ENCODE results near the gene ABLIM2.

Gene ABLIM2

DNA sequence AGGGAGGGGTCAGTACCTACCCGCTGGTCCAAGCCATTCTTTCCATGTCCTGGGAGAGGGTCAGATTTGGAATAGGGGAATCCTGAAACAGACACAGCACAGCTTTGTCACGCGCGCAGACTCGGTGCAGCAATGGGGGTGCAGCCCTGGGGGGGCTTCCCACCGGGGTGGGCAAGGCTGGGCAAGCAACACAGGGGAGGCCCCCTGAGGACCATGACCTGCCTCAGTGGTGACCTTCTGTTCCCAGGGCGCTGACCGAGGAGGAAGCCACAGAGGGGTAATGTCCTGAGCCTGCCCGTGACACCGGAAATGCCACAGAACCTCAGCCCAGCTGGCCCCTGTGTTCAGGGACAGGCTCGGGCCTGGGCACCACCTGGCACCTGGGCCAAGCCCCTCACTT, 165.8 kb downstream of the ABLIM2 start:
- peaks cover 9% of the 10 kb centered on the region for H3K27me3 ChIP-seq (replicated peaks; ENCODE audit: control insufficient read depth, insufficient read depth, low read length)
- H3K4me3 ChIP-seq (ENCODE audit: low read length): no peak overlapping the region
- peaks cover 4% of the 10 kb centered on the region for H3K4me1 ChIP-seq (ENCODE audit: control insufficient read depth, insufficient read depth, low read length)
- no peak for DNase-seq (ENCODE audit: low read depth)
- no peak overlapping the region for H3K9ac ChIP-seq (ENCODE audit: low read length)
- H3K9me3 ChIP-seq (ENCODE audit: control insufficient read depth, low read length): peaks cover 16% of the 10 kb centered on the region
- no peaks in the 10 kb centered on the region for H3K36me3 ChIP-seq (ENCODE audit: control insufficient read depth, insufficient read depth, low read length, severe bottlenecking)

DNA sequence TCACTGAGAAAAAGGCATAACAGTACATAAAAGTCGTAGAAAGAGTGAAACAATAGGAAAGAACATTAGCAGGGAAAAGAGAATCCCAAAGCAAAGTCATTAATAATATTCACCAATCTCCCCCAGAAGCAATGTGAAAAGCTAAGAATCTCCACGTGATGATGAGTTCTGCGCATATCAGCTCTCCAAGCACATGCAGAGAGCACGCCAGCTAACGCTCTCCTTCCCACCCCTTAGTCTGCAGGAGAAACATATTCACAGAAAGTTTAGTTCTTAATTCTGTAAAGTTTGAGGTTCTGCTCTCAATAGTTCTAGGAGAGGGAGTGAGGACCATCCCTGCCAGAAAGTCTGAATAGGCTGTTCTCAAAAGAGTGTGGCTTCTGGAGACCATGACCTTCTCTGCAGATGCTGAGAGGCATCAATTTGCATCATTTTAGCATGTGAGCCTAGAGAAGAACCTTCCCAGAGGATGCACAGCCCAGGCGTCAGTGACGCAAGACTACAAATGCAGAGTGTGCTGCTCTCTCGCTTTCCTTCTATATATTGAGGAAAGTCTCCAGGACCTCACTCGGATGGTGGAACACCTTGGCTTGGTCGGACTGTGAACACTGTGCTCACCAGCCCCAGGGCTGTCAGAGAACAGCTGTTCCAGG, 167.7 kb downstream of the ABLIM2 start:
- H3K4me3 ChIP-seq (ENCODE audit: low read length): no peak overlapping the region
- H3K9ac ChIP-seq (ENCODE audit: low read length): no peak overlapping the region
- H3K36me3 ChIP-seq (ENCODE audit: control insufficient read depth, insufficient read depth, low read length, severe bottlenecking): no peaks in the 10 kb centered on the region
- no peaks in the 10 kb centered on the region for H3K9me3 ChIP-seq (ENCODE audit: control insufficient read depth, low read length)
- H3K27me3 ChIP-seq (replicated peaks; ENCODE audit: control insufficient read depth, insufficient read depth, low read length): peaks cover 1% of the 10 kb centered on the region
- DNase-seq (ENCODE audit: low read depth): no peak
- H3K4me1 ChIP-seq (ENCODE audit: control insufficient read depth, insufficient read depth, low read length): peaks cover 9% of the 10 kb centered on the region

DNA sequence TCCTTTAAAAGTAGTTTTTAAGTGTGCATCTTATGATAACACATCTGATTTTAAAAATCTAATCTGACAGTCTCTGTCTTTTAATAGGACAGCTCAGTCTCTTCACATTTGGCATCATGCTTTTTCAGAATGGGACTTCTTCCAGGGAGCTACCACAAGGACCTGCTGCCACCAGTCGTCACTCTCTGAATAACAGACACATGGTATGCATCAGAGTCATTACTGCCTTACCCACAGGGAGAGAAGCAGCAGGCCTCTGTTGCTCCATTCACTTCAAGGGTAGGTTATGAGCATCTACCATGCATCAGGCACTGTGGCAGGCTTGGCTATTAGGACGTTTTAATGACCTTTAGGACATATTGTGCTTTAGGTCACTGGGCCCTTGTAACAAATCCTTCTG, 169.0 kb downstream of the ABLIM2 start:
- DNase-seq (ENCODE audit: low read depth): no peak
- Histone ChIP-seq H3K4me3 (ENCODE audit: low read length) (no peak overlapping the region), H3K9me3 (ENCODE audit: control insufficient read depth, low read length) (no peaks in the 10 kb centered on the region), H3K9ac (ENCODE audit: low read length) (no peak overlapping the region), H3K36me3 (ENCODE audit: control insufficient read depth, insufficient read depth, low read length, severe bottlenecking) (no peaks in the 10 kb centered on the region), H3K4me1 (ENCODE audit: control insufficient read depth, insufficient read depth, low read length) (peaks cover 12% of the 10 kb centered on the region), H3K27me3 (replicated peaks; ENCODE audit: control insufficient read depth, insufficient read depth, low read length) (no peaks in the 10 kb centered on the region)

DNA sequence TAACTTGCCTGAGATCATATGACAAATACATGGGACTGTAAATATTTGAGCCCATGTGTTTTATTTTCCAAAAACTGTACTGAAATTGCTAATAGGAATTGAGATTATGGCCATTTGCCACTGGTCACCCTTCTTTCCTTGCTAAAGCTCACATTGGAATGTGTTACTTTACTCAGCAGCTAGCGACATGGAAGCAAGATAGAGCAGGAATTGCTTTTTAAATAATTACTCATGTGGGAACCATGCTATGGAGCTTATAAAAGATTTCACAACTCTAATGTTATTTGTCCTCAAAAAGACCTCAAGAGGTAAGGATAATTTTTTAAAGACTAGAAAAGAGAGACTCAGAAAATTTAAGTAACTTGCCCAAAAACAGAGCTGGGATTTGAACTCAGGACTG, 170.2 kb downstream of the ABLIM2 start:
- Histone ChIP-seq H3K4me1 (ENCODE audit: control insufficient read depth, insufficient read depth, low read length) (peaks cover 12% of the 10 kb centered on the region), H3K4me3 (ENCODE audit: low read length) (no peak overlapping the region), H3K27me3 (replicated peaks; ENCODE audit: control insufficient read depth, insufficient read depth, low read length) (no peaks in the 10 kb centered on the region), H3K9me3 (ENCODE audit: control insufficient read depth, low read length) (no peaks in the 10 kb centered on the region), H3K36me3 (ENCODE audit: control insufficient read depth, insufficient read depth, low read length, severe bottlenecking) (no peaks in the 10 kb centered on the region), H3K9ac (ENCODE audit: low read length) (no peak overlapping the region)
- DNase-seq (ENCODE audit: low read depth): peak; percentile 48

DNA sequence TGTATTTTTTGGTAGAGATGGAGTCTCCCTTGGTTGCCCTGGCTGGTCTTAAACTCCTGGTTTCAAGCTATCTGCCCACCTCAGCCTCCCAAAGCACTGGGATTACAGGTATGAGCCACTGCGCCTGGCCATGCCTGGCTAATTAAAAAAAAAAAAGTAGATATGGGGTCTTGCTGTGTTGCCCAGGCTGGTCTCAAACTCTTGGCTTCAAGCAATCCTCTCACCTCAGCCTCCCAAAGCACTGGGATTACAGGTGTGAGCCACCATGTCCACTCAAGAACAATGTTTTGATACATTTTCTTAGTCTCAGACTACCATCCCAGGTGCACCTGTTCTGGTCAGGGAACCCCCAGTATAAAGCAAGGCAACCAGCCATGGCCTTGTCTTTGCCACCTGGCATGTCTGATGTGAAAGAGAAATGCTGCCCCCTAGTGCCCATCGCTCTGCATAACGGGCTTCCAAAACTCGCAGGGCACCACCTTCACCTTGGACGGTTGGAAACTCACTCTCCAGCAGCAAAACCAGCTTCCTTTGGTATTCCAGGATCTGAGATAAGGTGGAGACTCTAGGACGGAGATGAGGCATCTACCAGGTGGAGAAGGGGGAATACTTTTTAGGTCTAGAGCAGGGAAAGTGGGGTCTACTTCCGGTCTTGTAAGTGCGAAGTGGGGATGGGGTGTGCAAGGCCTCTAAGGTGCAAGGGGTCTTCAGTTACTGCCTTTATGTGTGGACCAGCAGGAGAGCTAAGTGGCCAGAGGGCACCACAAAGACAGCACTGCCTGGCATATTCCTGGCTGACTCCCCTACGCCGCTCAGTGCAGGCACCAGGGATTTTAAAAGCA, 171.2 kb downstream of the ABLIM2 start:
- Histone ChIP-seq H3K9me3 (ENCODE audit: control insufficient read depth, low read length) (no peaks in the 10 kb centered on the region), H3K27me3 (replicated peaks; ENCODE audit: control insufficient read depth, insufficient read depth, low read length) (no peaks in the 10 kb centered on the region), H3K4me3 (ENCODE audit: low read length) (no peak overlapping the region), H3K4me1 (ENCODE audit: control insufficient read depth, insufficient read depth, low read length) (peaks cover 12% of the 10 kb centered on the region), H3K9ac (ENCODE audit: low read length) (no peak overlapping the region), H3K36me3 (ENCODE audit: control insufficient read depth, insufficient read depth, low read length, severe bottlenecking) (no peaks in the 10 kb centered on the region)
- DNase-seq (ENCODE audit: low read depth): peak; percentile 90

DNA sequence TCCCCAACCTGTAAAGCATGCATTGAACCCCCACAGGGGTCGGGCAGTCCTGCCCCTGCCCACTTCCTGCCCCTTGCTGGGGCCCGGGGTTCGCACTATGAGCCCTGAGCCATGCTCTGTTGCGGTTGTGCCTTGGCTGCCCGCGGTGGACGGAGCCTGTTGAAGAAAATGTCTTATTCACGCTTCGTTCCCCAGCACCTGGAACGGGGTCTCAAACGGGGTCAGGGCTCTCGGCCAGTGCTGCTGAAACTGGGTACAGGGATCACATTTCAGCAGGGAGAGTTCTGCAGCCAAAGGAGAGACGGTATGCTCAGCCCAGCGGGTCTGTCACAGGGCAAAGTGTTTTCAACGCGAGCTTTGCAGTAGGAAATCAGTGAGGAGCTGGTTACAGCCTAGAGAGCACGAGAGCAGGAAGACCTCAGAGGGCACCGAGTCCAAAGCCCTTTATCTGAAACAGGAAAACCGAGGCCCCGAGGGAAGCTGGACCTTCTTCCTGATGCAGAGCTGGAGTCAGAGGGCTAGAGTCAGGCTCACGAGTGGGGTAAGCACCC, 172.6 kb downstream of the ABLIM2 start:
- H3K27me3 ChIP-seq (replicated peaks; ENCODE audit: control insufficient read depth, insufficient read depth, low read length): no peaks in the 10 kb centered on the region
- no peak for DNase-seq (ENCODE audit: low read depth)
- H3K4me3 ChIP-seq (ENCODE audit: low read length): no peak overlapping the region
- peaks cover 12% of the 10 kb centered on the region for H3K4me1 ChIP-seq (ENCODE audit: control insufficient read depth, insufficient read depth, low read length)
- H3K9me3 ChIP-seq (ENCODE audit: control insufficient read depth, low read length): no peaks in the 10 kb centered on the region
- H3K36me3 ChIP-seq (ENCODE audit: control insufficient read depth, insufficient read depth, low read length, severe bottlenecking): no peaks in the 10 kb centered on the region
- peak overlapping the region; percentile 46 for H3K9ac ChIP-seq (ENCODE audit: low read length)

DNA sequence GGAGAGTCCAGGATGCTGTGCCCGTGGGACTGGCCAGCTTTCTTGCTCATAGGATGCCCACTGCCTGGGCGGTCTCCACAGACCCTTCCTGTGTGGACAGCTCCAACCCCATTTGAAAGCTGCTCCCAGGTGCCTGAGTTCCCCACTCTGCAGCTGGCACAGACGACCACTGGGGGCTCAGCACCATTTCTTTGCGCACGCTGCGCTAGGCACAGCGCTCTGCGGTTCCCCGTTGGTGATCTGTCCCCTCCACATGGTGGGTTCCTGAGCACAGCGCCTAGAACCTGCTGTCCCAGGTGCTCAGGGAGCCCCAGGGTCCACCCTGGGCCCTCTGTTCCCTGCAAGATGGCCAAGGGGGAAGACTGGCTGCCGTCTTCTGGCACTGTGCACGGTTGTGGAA, 173.5 kb downstream of the ABLIM2 start:
- H3K4me3 ChIP-seq (ENCODE audit: low read length): no peak overlapping the region
- DNase-seq (ENCODE audit: low read depth): no peak
- peaks cover 12% of the 10 kb centered on the region for H3K4me1 ChIP-seq (ENCODE audit: control insufficient read depth, insufficient read depth, low read length)
- no peaks in the 10 kb centered on the region for H3K9me3 ChIP-seq (ENCODE audit: control insufficient read depth, low read length)
- no peaks in the 10 kb centered on the region for H3K36me3 ChIP-seq (ENCODE audit: control insufficient read depth, insufficient read depth, low read length, severe bottlenecking)
- H3K9ac ChIP-seq (ENCODE audit: low read length): no peak overlapping the region
- no peaks in the 10 kb centered on the region for H3K27me3 ChIP-seq (replicated peaks; ENCODE audit: control insufficient read depth, insufficient read depth, low read length)

DNA sequence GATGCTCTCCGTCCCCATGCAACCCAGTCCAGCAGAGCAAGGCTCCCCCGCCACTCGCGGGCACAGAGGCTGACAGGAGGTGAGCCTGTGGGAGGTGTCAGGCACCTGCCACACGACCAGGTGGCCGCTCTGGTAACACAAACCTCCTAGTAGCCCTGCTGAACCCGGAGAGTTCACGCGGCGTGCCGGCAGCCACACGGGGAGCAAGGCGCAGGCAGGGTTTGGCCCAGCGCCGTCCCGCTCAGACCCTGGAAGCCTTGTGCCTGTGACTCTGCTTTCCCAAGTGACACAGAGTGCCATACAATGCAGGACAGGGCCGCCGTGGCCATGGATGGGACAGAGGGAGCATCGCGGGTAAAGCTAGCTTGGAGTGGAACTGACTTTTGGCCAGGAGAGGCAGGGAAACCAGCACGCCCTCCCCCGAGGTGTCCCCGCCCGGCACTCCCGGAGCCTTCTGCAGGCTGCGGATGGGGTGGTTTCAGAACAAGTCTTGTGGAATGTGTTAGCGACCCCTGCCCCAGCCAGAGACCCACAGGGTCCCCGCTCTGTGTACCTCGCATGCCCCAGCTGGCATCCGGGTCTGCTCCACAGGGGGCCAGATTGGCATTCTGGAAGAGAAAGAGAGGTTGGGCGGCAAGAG, 174.2 kb downstream of the ABLIM2 start:
- Histone ChIP-seq H3K4me3 (ENCODE audit: low read length) (no peak overlapping the region), H3K9me3 (ENCODE audit: control insufficient read depth, low read length) (no peaks in the 10 kb centered on the region), H3K9ac (ENCODE audit: low read length) (no peak overlapping the region), H3K36me3 (ENCODE audit: control insufficient read depth, insufficient read depth, low read length, severe bottlenecking) (no peaks in the 10 kb centered on the region), H3K27me3 (replicated peaks; ENCODE audit: control insufficient read depth, insufficient read depth, low read length) (no peaks in the 10 kb centered on the region), H3K4me1 (ENCODE audit: control insufficient read depth, insufficient read depth, low read length) (peaks cover 12% of the 10 kb centered on the region)
- no peak for DNase-seq (ENCODE audit: low read depth)

DNA sequence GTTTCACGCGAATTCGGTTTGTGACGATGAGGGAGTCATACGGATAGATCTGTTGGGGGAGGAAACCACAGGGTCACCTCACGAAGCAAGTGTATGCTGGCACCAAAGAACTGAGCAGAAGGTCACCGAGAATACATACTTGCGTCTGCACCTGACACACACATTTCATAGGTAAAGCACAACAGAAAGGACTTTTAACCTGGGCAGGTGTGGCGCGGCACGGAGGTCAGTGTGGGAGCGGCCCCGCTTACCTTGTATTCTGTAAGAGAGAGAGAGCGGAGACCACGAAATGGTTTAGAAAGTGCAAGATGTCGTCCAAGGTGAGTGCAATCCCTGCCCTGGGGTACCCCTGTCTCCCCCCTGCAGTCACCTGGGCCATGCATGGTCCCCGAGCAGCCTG, 175.3 kb downstream of the ABLIM2 start:
- no peak for DNase-seq (ENCODE audit: low read depth)
- Histone ChIP-seq H3K9ac (ENCODE audit: low read length) (no peak overlapping the region), H3K9me3 (ENCODE audit: control insufficient read depth, low read length) (no peaks in the 10 kb centered on the region), H3K4me1 (ENCODE audit: control insufficient read depth, insufficient read depth, low read length) (peaks cover 14% of the 10 kb centered on the region), H3K27me3 (replicated peaks; ENCODE audit: control insufficient read depth, insufficient read depth, low read length) (no peaks in the 10 kb centered on the region), H3K36me3 (ENCODE audit: control insufficient read depth, insufficient read depth, low read length, severe bottlenecking) (no peaks in the 10 kb centered on the region), H3K4me3 (ENCODE audit: low read length) (no peak overlapping the region)

DNA sequence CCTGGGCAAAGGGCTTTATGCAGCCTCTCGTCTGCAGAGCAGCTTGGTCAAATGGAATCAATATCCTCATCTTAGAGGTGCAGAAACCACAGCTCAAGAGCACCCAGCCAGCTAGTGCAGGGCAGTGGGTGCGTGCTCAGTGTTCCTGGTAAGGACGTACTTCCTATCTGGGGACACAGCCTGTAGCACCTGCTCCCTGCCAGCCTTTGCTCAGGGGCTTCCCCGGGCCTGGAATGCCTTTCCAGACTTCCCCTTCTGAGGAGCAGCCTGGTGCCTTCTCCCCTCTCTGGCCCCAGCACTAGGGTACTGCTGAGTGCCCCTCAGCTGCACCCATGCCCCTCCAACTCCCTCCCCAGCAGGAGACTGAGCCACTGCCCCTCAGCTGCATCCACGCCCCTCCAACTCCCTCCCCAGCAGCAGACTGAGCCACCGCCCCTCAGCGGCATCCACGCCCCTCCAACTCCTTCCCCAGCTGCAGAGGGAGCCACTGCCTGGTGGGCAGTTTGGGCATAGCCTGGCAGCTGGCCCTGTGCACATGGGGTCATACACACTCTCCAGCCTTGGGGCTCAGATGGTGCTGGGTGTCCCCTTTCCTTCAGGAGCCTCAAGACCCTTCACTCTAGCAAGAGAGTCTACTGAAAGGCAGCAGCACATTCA, 176.7 kb downstream of the ABLIM2 start:
- Histone ChIP-seq H3K4me1 (ENCODE audit: control insufficient read depth, insufficient read depth, low read length) (peaks cover 17% of the 10 kb centered on the region), H3K4me3 (ENCODE audit: low read length) (no peak overlapping the region), H3K9ac (ENCODE audit: low read length) (no peak overlapping the region), H3K27me3 (replicated peaks; ENCODE audit: control insufficient read depth, insufficient read depth, low read length) (no peaks in the 10 kb centered on the region), H3K36me3 (ENCODE audit: control insufficient read depth, insufficient read depth, low read length, severe bottlenecking) (no peaks in the 10 kb centered on the region), H3K9me3 (ENCODE audit: control insufficient read depth, low read length) (no peaks in the 10 kb centered on the region)
- no peak for DNase-seq (ENCODE audit: low read depth)

DNA sequence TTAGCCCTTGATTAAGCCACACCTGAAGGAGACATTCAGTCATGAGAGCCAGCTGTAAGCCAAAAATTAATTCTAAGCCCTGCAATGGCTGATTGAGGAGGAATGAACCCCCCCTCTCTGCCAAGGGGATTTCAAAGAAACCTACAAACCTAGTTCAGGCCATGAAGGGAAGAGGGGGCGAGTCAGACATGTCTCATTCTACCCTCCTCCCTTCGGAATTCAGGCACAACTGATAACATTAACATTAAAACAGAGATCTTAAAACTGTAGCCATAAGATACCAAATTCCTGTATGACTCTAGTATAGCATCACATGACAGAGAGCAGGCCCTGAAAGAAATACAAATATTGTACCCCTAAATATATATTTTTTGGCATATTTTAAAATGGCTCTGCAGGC, 178.6 kb downstream of the ABLIM2 start:
- Histone ChIP-seq H3K36me3 (ENCODE audit: control insufficient read depth, insufficient read depth, low read length, severe bottlenecking) (no peaks in the 10 kb centered on the region), H3K9me3 (ENCODE audit: control insufficient read depth, low read length) (no peaks in the 10 kb centered on the region), H3K27me3 (replicated peaks; ENCODE audit: control insufficient read depth, insufficient read depth, low read length) (no peaks in the 10 kb centered on the region), H3K4me1 (ENCODE audit: control insufficient read depth, insufficient read depth, low read length) (peaks cover 9% of the 10 kb centered on the region), H3K4me3 (ENCODE audit: low read length) (no peak overlapping the region), H3K9ac (ENCODE audit: low read length) (no peak overlapping the region)
- DNase-seq (ENCODE audit: low read depth): no peak

Measured in adipocyte (in vitro differentiated cells).